HEK293T (cell line): ENCODE measurements around the gene MFRP.

Source experiments
- ARNT ChIP-seq: fragments of 450-650 bp; IDR thresholded peaks from 2 replicates; pipeline ENCODE4 v1.6.1; 2017; ENCODE audit warnings: mild to moderate bottlenecking
- BHLHE40 ChIP-seq: fragments of 450-650 bp; IDR thresholded peaks from 2 replicates; pipeline ENCODE4 v1.6.1; 2016; ENCODE audit warnings: mild to moderate bottlenecking, moderate library complexity, borderline replicate concordance
- CTBP1 ChIP-seq: fragments of 450-650 bp; IDR thresholded peaks from 2 replicates; pipeline ENCODE4 v1.6.1; 2016; ENCODE audit warnings: borderline replicate concordance
- ELF4 ChIP-seq: fragments of 450-650 bp; IDR thresholded peaks from 2 replicates; pipeline ENCODE4 v1.6.1; 2017; ENCODE audit warnings: antibody characterized with exemption
- FOXA1 ChIP-seq: fragments of 450-650 bp; IDR thresholded peaks from 2 replicates; pipeline ENCODE4 v1.6.1; 2016; ENCODE audit warnings: mild to moderate bottlenecking
- FOXK2 ChIP-seq: fragments of 450-650 bp; IDR thresholded peaks from 2 replicates; pipeline ENCODE4 v1.6.1; 2016; ENCODE audit warnings: mild to moderate bottlenecking
- FOXM1 ChIP-seq: fragments of 450-650 bp; IDR thresholded peaks from 2 replicates; pipeline ENCODE4 v1.6.1; 2017; ENCODE audit warnings: mild to moderate bottlenecking, borderline replicate concordance
- L3MBTL2 ChIP-seq: fragments of 450-650 bp; conservative IDR thresholded peaks from 2 replicates; pipeline ENCODE4 v1.6.1; 2016; ENCODE audit warnings: mild to moderate bottlenecking
- NFRKB ChIP-seq: fragments of 450-650 bp; IDR thresholded peaks from 2 replicates; pipeline ENCODE4 v1.6.1; 2016; ENCODE audit warnings: mild to moderate bottlenecking, moderate library complexity
- SP1 ChIP-seq: fragments of 450-650 bp; IDR thresholded peaks from 2 replicates; pipeline ENCODE4 v1.6.1; 2017
- SUZ12 ChIP-seq: fragments of 450-650 bp; IDR thresholded peaks from 2 replicates; pipeline ENCODE4 v1.6.1; 2016; ENCODE audit warnings: mild to moderate bottlenecking
- TARDBP ChIP-seq: fragments of 450-650 bp; IDR thresholded peaks from 2 replicates; pipeline ENCODE4 v1.6.1; 2016
- ZNF384 ChIP-seq: fragments of 450-650 bp; IDR thresholded peaks from 2 replicates; pipeline ENCODE4 v1.6.1; 2016
- TF ChIP-seq, protein P1 (sequence below): fragments of 450-650 bp; IDR thresholded peaks from 2 replicates; pipeline ENCODE4 v1.6.1; 2016

DNA sequence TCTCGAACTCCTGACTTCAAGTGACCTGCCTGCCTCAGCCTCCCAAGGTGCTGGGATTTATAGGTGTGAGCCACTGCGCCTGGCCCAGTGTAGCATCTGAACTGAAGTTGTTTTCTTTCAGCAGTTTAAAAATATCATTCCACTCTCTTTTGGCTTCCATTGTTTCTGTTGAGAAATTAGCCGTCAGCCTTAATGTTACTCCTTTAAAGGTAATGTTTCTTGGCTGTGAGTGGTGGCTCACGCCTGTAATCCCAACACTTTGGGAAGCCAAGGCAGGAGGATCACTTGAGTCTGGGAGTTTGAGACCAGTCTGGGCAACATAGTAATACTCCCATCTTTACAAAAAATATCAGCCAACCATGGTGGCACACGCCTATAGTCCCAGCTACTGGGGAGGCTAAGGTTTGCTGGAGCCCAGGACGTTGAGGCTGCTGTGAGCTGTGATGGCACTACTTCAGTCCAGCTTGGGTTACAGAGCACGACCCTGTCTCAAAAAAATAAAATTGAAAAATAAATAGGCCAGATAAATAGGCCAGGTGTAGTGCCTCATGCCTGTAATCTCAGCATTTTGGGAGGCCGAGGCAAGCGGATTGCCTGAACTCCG is 55.5 kb downstream of the MFRP start:
- no peak for TF ChIP-seq SUZ12
- TF ChIP-seq FOXA1 = no peak
- TF ChIP-seq BHLHE40 = no peak
- TF ChIP-seq SP1 = no peak
- TF ChIP-seq L3MBTL2 = no peak
- TF ChIP-seq ARNT = no peak
- TF ChIP-seq CTBP1 = no peak
- TF ChIP-seq FOXM1 = no peak
- TF ChIP-seq, protein P1, sequence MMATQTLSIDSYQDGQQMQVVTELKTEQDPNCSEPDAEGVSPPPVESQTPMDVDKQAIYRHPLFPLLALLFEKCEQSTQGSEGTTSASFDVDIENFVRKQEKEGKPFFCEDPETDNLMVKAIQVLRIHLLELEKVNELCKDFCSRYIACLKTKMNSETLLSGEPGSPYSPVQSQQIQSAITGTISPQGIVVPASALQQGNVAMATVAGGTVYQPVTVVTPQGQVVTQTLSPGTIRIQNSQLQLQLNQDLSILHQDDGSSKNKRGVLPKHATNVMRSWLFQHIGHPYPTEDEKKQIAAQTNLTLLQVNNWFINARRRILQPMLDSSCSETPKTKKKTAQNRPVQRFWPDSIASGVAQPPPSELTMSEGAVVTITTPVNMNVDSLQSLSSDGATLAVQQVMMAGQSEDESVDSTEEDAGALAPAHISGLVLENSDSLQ = no peak
- no peak for TF ChIP-seq ELF4
- no peak for TF ChIP-seq NFRKB
- no peak for TF ChIP-seq FOXK2
- TF ChIP-seq ZNF384 = no peak
- no peak for TF ChIP-seq TARDBP
